ENCODE data around the gene EEIG2. TPM values are rescaled to one million over a fixed set of nuclear protein-coding genes. Genes with fewer than 3 reads are reported as not detected.

EEIG2 gene
- total and polyA plus RNA-seq, 2 of the 13 experiments (the other 11 are each of a cell fraction or from before 2014, with no cell fraction given): 0.90 to 3.2 TPM

GRCh38 chr1:108531444-108531843 is 28.5 kb upstream of the EEIG2 start (continued):
- no peak for TF ChIP-seq HMGXB3 (CRISPR knock-in tag; IDR thresholded peaks at IDR 0.05; ENCODE audit: borderline replicate concordance)
- TF ChIP-seq FOXC1 (CRISPR knock-in tag; IDR thresholded peaks at IDR 0.05; ENCODE audit: borderline replicate concordance): no peak
- no peak for TF ChIP-seq MYPOP (CRISPR knock-in tag; IDR thresholded peaks at IDR 0.05)
- no peak for TF ChIP-seq ZSCAN31 (CRISPR knock-in tag; IDR thresholded peaks at IDR 0.05; ENCODE audit: low read depth)

- TF ChIP-seq MIER2 (CRISPR knock-in tag; IDR thresholded peaks at IDR 0.05): no peak
- TF ChIP-seq FOXK1 (CRISPR knock-in tag; IDR thresholded peaks at IDR 0.05; ENCODE audit: borderline replicate concordance, low read depth): no peak
- no peak for TF ChIP-seq REPIN1 (CRISPR knock-in tag; IDR thresholded peaks at IDR 0.05; ENCODE audit: borderline replicate concordance, low read depth)
- TF ChIP-seq ZNF207 (IDR thresholded peaks at IDR 0.05; ENCODE audit: borderline replicate concordance): no peak
- TF ChIP-seq SP2 (CRISPR knock-in tag; IDR thresholded peaks at IDR 0.05): no peak
- TF ChIP-seq CEBPB (IDR thresholded peaks at IDR 0.05; ENCODE audit: borderline replicate concordance, low read depth, low read length): 0 out of 2 replicates have a peak, but pooled peaks have one; percentile 15
- no peak for TF ChIP-seq CREB3 (CRISPR knock-in tag; IDR thresholded peaks at IDR 0.05)
- no peak for FAIRE-seq
- no peaks in the 10 kb centered on the region for H3K36me3 ChIP-seq (replicated peaks in 1 of 2; ENCODE audit: control insufficient read depth in 1 of 2, insufficient read depth in 2 of 2, low read length in 2 of 2)
- no peaks in the 10 kb centered on the region for H3K9me3 ChIP-seq (ENCODE audit: low read length)
- H2AFZ ChIP-seq (ENCODE audit: low read length): no peak overlapping the region
- WGBS (ENCODE audit: low lambda C conversion rate): 50% methylated on average over 4 of the region's 4 CpGs
- intact Hi-C loops (cut with micrococcal nuclease; ENCODE audit: unreplicated experiment): loop anchor here (2.0 kb wide), 1 partner anchor 20 kb away; no protein-coding TSS in a partner anchor
- no peak overlapping the region for H3K4me3 ChIP-seq (replicated peaks in 1 of 3; ENCODE audit: insufficient read depth in 1 of 3, low read depth in 2 of 3, low read length in 3 of 3)
- ChIA-PET POLR2A (no interaction called here), CTCF (ENCODE audit: low intra/inter-chr PET ratio, low total read pairs) (no interaction called here)
- H3K27me3 ChIP-seq (ENCODE audit: control insufficient read depth in 1 of 2, insufficient read depth in 2 of 2, low read length in 2 of 2): no peaks in the 10 kb centered on the region
- no peaks in the 10 kb centered on the region for H3K79me2 ChIP-seq (ENCODE audit: insufficient read depth, low read length)
- no TSS peak for BruUV-seq (replicated peaks)
- no peak overlapping the region for H3K4me2 ChIP-seq (ENCODE audit: low read depth, low read length)
- H3K9ac ChIP-seq (ENCODE audit: insufficient read depth, low read depth, low read length): no peak overlapping the region
- no peaks in the 10 kb centered on the region for H3K4me1 ChIP-seq (ENCODE audit: insufficient read depth, low read length)
- no peaks in the 10 kb centered on the region for H4K20me1 ChIP-seq (ENCODE audit: insufficient read depth, low read length)
- no peak overlapping the region for H3K27ac ChIP-seq (ENCODE audit: extremely low read length, insufficient read depth, low read length)
- no peak for ATAC-seq
- in situ Hi-C loops (cut with HindIII; ENCODE audit: extremely low pct_ligation_motif_present, low pct_unique_long_range_greater_than_20kb): no loop called here
- DNase-seq (ENCODE audit: low spot score): no peak
Measured at GRCh38 chr1:108532730-108533129, 27.2 kb upstream of the EEIG2 start.
